ENCODE results near the gene STK35.

Gene STK35

GRCh38 chr20:2137552-2138201, 36.0 kb downstream of the STK35 start:
- no peak for DNase-seq

GRCh38 chr20:2138396-2138795, 36.8 kb downstream of the STK35 start:
- no peak for DNase-seq

GRCh38 chr20:2139250-2139649, 37.6 kb downstream of the STK35 start:
- DNase-seq = no peak

GRCh38 chr20:2139736-2140135, 38.1 kb downstream of the STK35 start:
- DNase-seq = no peak

- DNase-seq = no peak
Observed at GRCh38 chr20:2140561-2140960, 38.9 kb downstream of the STK35 start.

GRCh38 chr20:2141600-2142575, 40.3 kb downstream of the STK35 start:
- DNase-seq = no peak

- no peak for DNase-seq
Observed at GRCh38 chr20:2142649-2143048, 41.0 kb downstream of the STK35 start.

- DNase-seq = no peak
Observed at GRCh38 chr20:2143594-2143993, 42.0 kb downstream of the STK35 start.

- DNase-seq = no peak
Observed at GRCh38 chr20:2144850-2145249, 43.2 kb downstream of the STK35 start.

- no peak for DNase-seq
Observed at GRCh38 chr20:2145376-2145775, 43.7 kb downstream of the STK35 start.

- DNase-seq = no peak
Observed at GRCh38 chr20:2146080-2146867, 44.6 kb downstream of the STK35 start.

GRCh38 chr20:2149507-2149906, 47.9 kb downstream of the STK35 start:
- no peak for DNase-seq

- no peak for DNase-seq
Observed at GRCh38 chr20:2150660-2151059, 49.0 kb downstream of the STK35 start.

- DNase-seq = no peak
Observed at GRCh38 chr20:2151858-2152281, 50.2 kb downstream of the STK35 start.

- no peak for DNase-seq
Observed at GRCh38 chr20:2152317-2152716, 50.7 kb downstream of the STK35 start.

- DNase-seq = no peak
Observed at GRCh38 chr20:2153326-2153725, 51.7 kb downstream of the STK35 start.

- no peak for DNase-seq
Observed at GRCh38 chr20:2156224-2156623, 54.6 kb downstream of the STK35 start.

- no peak for DNase-seq
Observed at GRCh38 chr20:2156666-2157624, 55.3 kb downstream of the STK35 start.

- no peak for DNase-seq
Observed at GRCh38 chr20:2162125-2162822, 60.6 kb downstream of the STK35 start.

- DNase-seq = no peak
Observed at GRCh38 chr20:2162823-2163166, 61.2 kb downstream of the STK35 start.

GRCh38 chr20:2163312-2163711, 61.7 kb downstream of the STK35 start:
- no peak for DNase-seq

GRCh38 chr20:2163757-2164156, 62.1 kb downstream of the STK35 start:
- no peak for DNase-seq

Measured in CD4-positive, alpha-beta T cell treated with Interleukin-10 for 1 hour (primary cell).